Left lobe of liver (tissue), 1 donor: ENCODE results near the gene LIPM. TPM values are rescaled to one million over a fixed set of nuclear protein-coding genes. Genes with fewer than 3 reads are reported as not detected.

Source experiments
- total RNA-seq: library from RNA; stranded (reverse); gene quantifications from one replicate; pipeline ENCODE4 v1.2.1, GENCODE V29; 2021
- donor health status: DM: no; HTN: yes; CAD: no.

Gene LIPM
- total RNA-seq, 1 donor from 2014 or later = not detected

Other genes with a start within 250 kb of the LIPM start
- gene RNLS, start 219.4 kb upstream of the LIPM start, total RNA-seq = 10.1 TPM
- 0.08 TPM for gene LIPJ, start 216.0 kb upstream of the LIPM start, total RNA-seq
- gene LIPF, start 138.3 kb upstream of the LIPM start, total RNA-seq = not detected
- gene LIPK, start 96.5 kb upstream of the LIPM start, total RNA-seq = not detected
- gene LIPN, start 42.7 kb upstream of the LIPM start, total RNA-seq = not detected
- not detected for gene ANKRD22, start 49.1 kb downstream of the LIPM start, total RNA-seq
- gene STAMBPL1, start 77.5 kb downstream of the LIPM start, total RNA-seq = 1.8 TPM
- 17.0 TPM for gene ACTA2, start 150.0 kb downstream of the LIPM start, total RNA-seq
- gene FAS, start 188.1 kb downstream of the LIPM start, total RNA-seq = 13.0 TPM